SK-N-SH treated with all-trans-retinoic acid at 6 μM for 48 hours (cell line): Measurements from ENCODE around the gene MID1.

Experiments used
- ATAC-seq: fragments of 200-7000 bp; cut with Tn5 transposase; 3 replicates; pipeline ENCODE4 v1.9.1; 2020; ENCODE audit warnings: mild to moderate bottlenecking, moderate library complexity
- ARNTL ChIP-seq: fragments of 450-650 bp; formaldehyde crosslinking; IDR thresholded peaks from 2 replicates; pipeline ENCODE4 v1.5.0; 2020; ENCODE audit warnings: low read depth, mild to moderate bottlenecking, moderate library complexity, borderline replicate concordance
- BACH2 ChIP-seq: fragments of 250-450 bp; sonication (Bioruptor Pico); IDR thresholded peaks from 2 replicates; pipeline ENCODE4 v1.9.0; 2021; ENCODE audit warnings: mild to moderate bottlenecking, borderline replicate concordance
- CSDC2 ChIP-seq: fragments of 250-450 bp; sonication (Bioruptor Pico); IDR thresholded peaks from 2 replicates; pipeline ENCODE4 v1.5.0; 2020; ENCODE audit warnings: mild to moderate bottlenecking, moderate library complexity
- ESRRG ChIP-seq: fragments of 250-450 bp; sonication (Bioruptor Pico); IDR thresholded peaks from 2 replicates; pipeline ENCODE4 v1.6.1; 2021; ENCODE audit warnings: mild to moderate bottlenecking
- ISL1 ChIP-seq: fragments of 250-450 bp; sonication (Bioruptor Pico); IDR thresholded peaks from 2 replicates; pipeline ENCODE4 v2.1.2; 2022; ENCODE audit warnings: mild to moderate bottlenecking, moderate library complexity
- OSR1 ChIP-seq: fragments of 250-450 bp; sonication (Bioruptor Pico); IDR thresholded peaks from 2 replicates; pipeline ENCODE4 v1.8.0; 2022; ENCODE audit warnings: moderate library complexity, mild to moderate bottlenecking, inconsistent platforms
- PATZ1 ChIP-seq: fragments of 250-450 bp; sonication (Bioruptor Pico); IDR thresholded peaks from 2 replicates; pipeline ENCODE4 v1.8.0; 2020; ENCODE audit warnings: mild to moderate bottlenecking, moderate library complexity, borderline replicate concordance
- POU6F1 ChIP-seq: fragments of 250-450 bp; sonication (Bioruptor Pico); IDR thresholded peaks from 2 replicates; pipeline ENCODE4 v1.8.0; 2021; ENCODE audit warnings: low read depth, mild to moderate bottlenecking, moderate library complexity, borderline replicate concordance
- PPARA ChIP-seq: fragments of 250-450 bp; sonication (Bioruptor Pico); IDR thresholded peaks from 2 replicates; pipeline ENCODE4 v1.5.0; 2020; ENCODE audit warnings: mild to moderate bottlenecking, borderline replicate concordance
- RARB ChIP-seq: fragments of 250-450 bp; sonication (Bioruptor Pico); IDR thresholded peaks from 2 replicates; pipeline ENCODE4 v1.8.0; 2021; ENCODE audit warnings: mild to moderate bottlenecking, moderate library complexity
- SNAI2 ChIP-seq: fragments of 250-450 bp; sonication (Bioruptor Pico); IDR thresholded peaks from 2 replicates; pipeline ENCODE4 v1.5.0; 2020; ENCODE audit warnings: mild to moderate bottlenecking, moderate library complexity
- TCF4 ChIP-seq: fragments of 250-450 bp; sonication (Bioruptor Pico); IDR thresholded peaks from 2 replicates; pipeline ENCODE4 v1.8.0; 2021; ENCODE audit warnings: mild to moderate bottlenecking, moderate library complexity, borderline replicate concordance
- TOX ChIP-seq: fragments of 250-450 bp; sonication (Bioruptor Pico); IDR thresholded peaks from 2 replicates; pipeline ENCODE4 v1.8.0; 2021; ENCODE audit warnings: mild to moderate bottlenecking, moderate library complexity, borderline replicate concordance
- TSHZ2 ChIP-seq: fragments of 250-450 bp; sonication (Bioruptor Pico); IDR thresholded peaks from 2 replicates; pipeline ENCODE4 v1.5.0; 2020; ENCODE audit warnings: mild to moderate bottlenecking, moderate library complexity
- ZC3H10 ChIP-seq: fragments of 250-450 bp; sonication (Bioruptor Pico); IDR thresholded peaks from 2 replicates; pipeline ENCODE4 v1.5.1; 2021; ENCODE audit warnings: mild to moderate bottlenecking, moderate library complexity
- ZFP30 ChIP-seq: fragments of 450-650 bp; formaldehyde crosslinking; IDR thresholded peaks from 2 replicates; pipeline ENCODE4 v1.5.0; 2022; ENCODE audit warnings: mild to moderate bottlenecking, moderate library complexity
- ZNF565 ChIP-seq: fragments of 450-650 bp; formaldehyde crosslinking; conservative IDR thresholded peaks from 2 replicates; pipeline ENCODE4 v1.5.0; 2020; ENCODE audit warnings: low read depth, mild to moderate bottlenecking, moderate library complexity
- ZNF70 ChIP-seq: fragments of 450-650 bp; formaldehyde crosslinking; IDR thresholded peaks from 2 replicates; pipeline ENCODE4 v1.5.0; 2020; ENCODE audit warnings: mild to moderate bottlenecking, moderate library complexity
- ZNF8 ChIP-seq: fragments of 450-650 bp; formaldehyde crosslinking; IDR thresholded peaks from 2 replicates; pipeline ENCODE4 v1.5.0; 2020; ENCODE audit warnings: mild to moderate bottlenecking, moderate library complexity
- TF ChIP-seq, protein P1 (sequence below): fragments of 250-450 bp; sonication (Bioruptor Pico); IDR thresholded peaks from 2 replicates; pipeline ENCODE4 v1.5.1; 2020; ENCODE audit warnings: low read depth, mild to moderate bottlenecking, moderate library complexity
- TF ChIP-seq, protein P2 (sequence below): fragments of 250-450 bp; sonication (Bioruptor Pico); IDR thresholded peaks from 2 replicates; pipeline ENCODE4 v1.5.1; 2021; ENCODE audit warnings: mild to moderate bottlenecking, moderate library complexity

The MID1 gene

GRCh38 chrX:10612215-10612614 is 8.2 kb downstream of the MID1 start:
- ATAC-seq = no peak; the same call in 2 of the 3 replicates
- no peak for TF ChIP-seq ZNF8
- no peak for TF ChIP-seq ZNF565
- no peak for TF ChIP-seq ESRRG (CRISPR knock-in tag)
- no peak; the same call in 1 of the 2 replicates for TF ChIP-seq ISL1 (CRISPR knock-in tag)
- TF ChIP-seq TSHZ2 (CRISPR knock-in tag) = no peak
- TF ChIP-seq, protein P1, sequence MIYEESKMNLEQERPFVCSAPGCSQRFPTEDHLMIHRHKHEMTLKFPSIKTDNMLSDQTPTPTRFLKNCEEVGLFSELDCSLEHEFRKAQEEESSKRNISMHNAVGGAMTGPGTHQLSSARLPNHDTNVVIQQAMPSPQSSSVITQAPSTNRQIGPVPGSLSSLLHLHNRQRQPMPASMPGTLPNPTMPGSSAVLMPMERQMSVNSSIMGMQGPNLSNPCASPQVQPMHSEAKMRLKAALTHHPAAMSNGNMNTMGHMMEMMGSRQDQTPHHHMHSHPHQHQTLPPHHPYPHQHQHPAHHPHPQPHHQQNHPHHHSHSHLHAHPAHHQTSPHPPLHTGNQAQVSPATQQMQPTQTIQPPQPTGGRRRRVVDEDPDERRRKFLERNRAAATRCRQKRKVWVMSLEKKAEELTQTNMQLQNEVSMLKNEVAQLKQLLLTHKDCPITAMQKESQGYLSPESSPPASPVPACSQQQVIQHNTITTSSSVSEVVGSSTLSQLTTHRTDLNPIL (CRISPR knock-in tag) = no peak
- no peak for TF ChIP-seq TCF4 (CRISPR knock-in tag)
- TF ChIP-seq ARNTL (CRISPR knock-in tag) = no peak

- no peak; the same call in 1 of the 3 replicates for ATAC-seq
- no peak for TF ChIP-seq ZNF8
- no peak for TF ChIP-seq POU6F1 (CRISPR knock-in tag)
- TF ChIP-seq ZNF70 (CRISPR knock-in tag) = no peak
- TF ChIP-seq SNAI2 = no peak
- TF ChIP-seq ZNF565 = no peak
- TF ChIP-seq BACH2 = no peak
- TF ChIP-seq ESRRG (CRISPR knock-in tag) = no peak
- TF ChIP-seq OSR1 (CRISPR knock-in tag) = no peak
- TF ChIP-seq, protein P1 (CRISPR knock-in tag) = no peak
- no peak for TF ChIP-seq ZC3H10
- no peak for TF ChIP-seq PPARA (CRISPR knock-in tag)
- no peak for TF ChIP-seq CSDC2 (CRISPR knock-in tag)
- TF ChIP-seq ISL1 (CRISPR knock-in tag) = no peak; the same call in 1 of the 2 replicates
- TF ChIP-seq, protein P2, sequence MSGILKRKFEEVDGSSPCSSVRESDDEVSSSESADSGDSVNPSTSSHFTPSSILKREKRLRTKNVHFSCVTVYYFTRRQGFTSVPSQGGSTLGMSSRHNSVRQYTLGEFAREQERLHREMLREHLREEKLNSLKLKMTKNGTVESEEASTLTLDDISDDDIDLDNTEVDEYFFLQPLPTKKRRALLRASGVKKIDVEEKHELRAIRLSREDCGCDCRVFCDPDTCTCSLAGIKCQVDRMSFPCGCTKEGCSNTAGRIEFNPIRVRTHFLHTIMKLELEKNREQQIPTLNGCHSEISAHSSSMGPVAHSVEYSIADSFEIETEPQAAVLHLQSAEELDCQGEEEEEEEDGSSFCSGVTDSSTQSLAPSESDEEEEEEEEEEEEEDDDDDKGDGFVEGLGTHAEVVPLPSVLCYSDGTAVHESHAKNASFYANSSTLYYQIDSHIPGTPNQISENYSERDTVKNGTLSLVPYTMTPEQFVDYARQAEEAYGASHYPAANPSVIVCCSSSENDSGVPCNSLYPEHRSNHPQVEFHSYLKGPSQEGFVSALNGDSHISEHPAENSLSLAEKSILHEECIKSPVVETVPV (CRISPR knock-in tag) = no peak
- no peak for TF ChIP-seq RARB (CRISPR knock-in tag)
- TF ChIP-seq ARNTL (CRISPR knock-in tag) = no peak
- TF ChIP-seq ZFP30 (CRISPR knock-in tag) = no peak
- TF ChIP-seq TSHZ2 (CRISPR knock-in tag) = no peak
- no peak for TF ChIP-seq TOX (CRISPR knock-in tag)
- no peak for TF ChIP-seq PATZ1 (CRISPR knock-in tag)
Observed at GRCh38 chrX:10611441-10612090, 8.8 kb downstream of the MID1 start.
